GM12874 (cell line): ENCODE measurements around the gene ADGRG1.

Experiments used
- CTCF ChIP-seq: IDR thresholded peaks from 2 replicates; pipeline ENCODE4 v1.5.1; 2011; ENCODE audit warnings: low read depth, mild to moderate bottlenecking, control low read depth, low read length, moderate library complexity; ENCODE audit not compliant: insufficient read depth

Gene ADGRG1

GRCh38 chr16:57640185-57640584 is 11.8 kb downstream of the ADGRG1 start:
- no peak for TF ChIP-seq CTCF

- TF ChIP-seq CTCF = no peak
Observed at GRCh38 chr16:57640612-57641011, 12.2 kb downstream of the ADGRG1 start.

- TF ChIP-seq CTCF = no peak
Observed at GRCh38 chr16:57642160-57643135, 14.0 kb downstream of the ADGRG1 start.

GRCh38 chr16:57643147-57643874 is 14.9 kb downstream of the ADGRG1 start:
- TF ChIP-seq CTCF = no peak

- no peak for TF ChIP-seq CTCF
Observed at GRCh38 chr16:57643910-57644309, 15.5 kb downstream of the ADGRG1 start.

GRCh38 chr16:57644383-57645014 is 16.1 kb downstream of the ADGRG1 start:
- no peak for TF ChIP-seq CTCF

GRCh38 chr16:57645169-57645568 is 16.7 kb downstream of the ADGRG1 start:
- TF ChIP-seq CTCF = no peak
